GM12891 (cell line): Measurements from ENCODE around the gene RMDN2.

Experiments
- DNase-seq: peaks from one replicate; pipeline ENCODE4 v3.0.0; 2011; ENCODE audit warnings: low spot score; ENCODE audit not compliant: insufficient read length
- FAIRE-seq: peaks from 2 replicates; lab custom pipeline; 2011; peaks lifted over from hg19 to GRCh38; lab: Jason Lieb, UNC
- PAX5 ChIP-seq: IDR thresholded peaks from 2 replicates; pipeline ENCODE4 v1.6.1; 2011; ENCODE audit warnings: low read length, moderate library complexity, mild to moderate bottlenecking; ENCODE audit not compliant: insufficient read depth, severe bottlenecking
- POLR2A ChIP-seq: IDR thresholded peaks from 2 replicates; pipeline ENCODE4 v1.6.1; 2011; ENCODE audit warnings: low read depth, low read length, control low read depth
- POLR2AphosphoS5 ChIP-seq: IDR thresholded peaks from 2 replicates; pipeline ENCODE4 v1.6.1; 2011; ENCODE audit warnings: low read depth, low read length, control low read depth
- POU2F2 ChIP-seq: IDR thresholded peaks from 2 replicates; pipeline ENCODE4 v1.6.1; 2011; ENCODE audit warnings: low read depth, mild to moderate bottlenecking, control low read depth, low read length, moderate library complexity
- SPI1 ChIP-seq: IDR thresholded peaks from 2 replicates; pipeline ENCODE4 v1.6.1; 2011; ENCODE audit warnings: low read depth, low read length, control low read depth
- TAF1 ChIP-seq: IDR thresholded peaks from 2 replicates; pipeline ENCODE4 v1.6.1; 2011; ENCODE audit warnings: low read depth, low read length, control low read depth

RMDN2 gene

DNA sequence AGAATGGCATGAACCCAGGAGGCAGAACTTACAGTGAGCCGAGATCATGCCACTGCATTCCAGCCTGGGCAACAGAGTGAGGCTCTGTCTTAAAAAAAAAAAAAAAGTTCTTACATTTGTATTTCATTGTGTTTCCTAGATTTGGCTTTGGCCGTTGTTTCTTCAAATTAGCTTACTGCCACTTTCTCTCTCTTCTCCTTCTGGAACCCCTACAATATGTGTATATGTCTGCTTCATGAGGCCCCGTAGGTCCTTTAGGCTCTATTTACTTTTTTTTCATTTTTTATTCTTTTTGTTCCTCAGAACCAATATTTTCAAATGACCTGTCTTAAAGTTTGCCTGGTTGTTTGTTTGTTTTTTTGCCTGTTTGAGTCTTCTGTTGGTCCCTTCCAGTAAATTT lies 41.2 kb downstream of the RMDN2 start:
- TF ChIP-seq TAF1 (no peak), PAX5 (no peak), POLR2AphosphoS5 (no peak), POLR2A (no peak), POU2F2 (no peak), SPI1 (no peak)
- no peak for FAIRE-seq

GRCh38 chr2:37969731-37970130 lies 44.6 kb downstream of the RMDN2 start:
- TF ChIP-seq POLR2AphosphoS5 (no peak), POLR2A (no peak), TAF1 (no peak), POU2F2 (no peak), SPI1 (no peak), PAX5 (no peak)
- FAIRE-seq: no peak
- no peak for DNase-seq

More for the DNA sequence above, 41.2 kb downstream of the RMDN2 start:
- DNase-seq: no peak

- TF ChIP-seq SPI1 (no peak), POLR2A (no peak), POLR2AphosphoS5 (no peak), TAF1 (no peak), POU2F2 (no peak)
- FAIRE-seq: no peak
Measured at GRCh38 chr2:37971971-37972370, 46.9 kb downstream of the RMDN2 start.

GRCh38 chr2:37973615-37974353 lies 48.7 kb downstream of the RMDN2 start:
- TF ChIP-seq POU2F2 (no peak), PAX5 (no peak), TAF1 (no peak), SPI1 (no peak), POLR2A (no peak), POLR2AphosphoS5 (no peak)
- FAIRE-seq (no peak), DNase-seq (no peak)

More at GRCh38 chr2:37971971-37972370, 46.9 kb downstream of the RMDN2 start:
- DNase-seq: no peak

DNA sequence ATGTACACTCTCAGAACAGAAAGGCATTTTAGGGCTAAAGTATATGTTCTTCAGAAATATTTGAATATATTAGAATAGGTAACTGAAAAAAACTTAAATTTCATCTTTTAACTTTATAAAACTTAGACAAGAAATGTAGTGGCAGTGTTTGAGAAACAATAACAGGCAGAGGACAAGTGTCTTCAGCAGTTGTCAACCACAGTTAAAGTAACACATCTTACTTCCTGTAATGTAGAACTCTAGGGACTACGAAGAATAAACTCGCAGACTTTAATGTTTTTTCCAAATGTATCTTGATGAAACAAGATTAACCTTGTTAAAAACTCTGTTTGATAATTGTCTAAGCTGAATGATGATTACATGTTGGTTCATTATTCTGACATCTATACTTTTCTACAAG lies 50.7 kb downstream of the RMDN2 start:
- FAIRE-seq (no peak), DNase-seq (no peak)
- TF ChIP-seq POU2F2 (no peak), PAX5 (no peak), TAF1 (no peak), POLR2A (no peak), SPI1 (no peak), POLR2AphosphoS5 (no peak)

DNA sequence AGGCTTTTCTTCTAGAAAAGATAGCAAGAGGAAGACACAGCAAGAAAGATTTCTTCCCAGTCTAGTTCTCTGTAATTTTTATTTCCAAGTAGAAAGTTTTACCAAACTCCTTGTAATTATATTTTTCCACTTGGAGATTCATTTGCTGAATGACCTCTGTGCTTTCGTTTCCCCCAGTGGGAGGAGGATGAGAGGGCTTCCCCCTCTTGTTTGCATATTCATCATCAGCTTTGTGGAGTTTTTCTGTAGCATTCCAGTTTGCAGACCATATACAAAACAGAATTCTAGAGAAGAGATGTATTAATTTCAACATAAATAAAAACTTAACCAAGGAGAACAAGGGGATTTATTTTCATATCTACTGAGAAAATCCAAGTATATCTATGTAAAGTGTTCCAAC lies 51.3 kb downstream of the RMDN2 start:
- TF ChIP-seq PAX5 (no peak), POU2F2 (peak; percentile 66; the same call in 1 of the 2 replicates)
- FAIRE-seq (no peak), DNase-seq (no peak)

GRCh38 chr2:37982147-37982582 lies 57.1 kb downstream of the RMDN2 start:
- peak; percentile 47 for FAIRE-seq
- TF ChIP-seq POLR2A (no peak), TAF1 (no peak), SPI1 (peak; percentile 46), POLR2AphosphoS5 (no peak)
- no peak for DNase-seq

DNA sequence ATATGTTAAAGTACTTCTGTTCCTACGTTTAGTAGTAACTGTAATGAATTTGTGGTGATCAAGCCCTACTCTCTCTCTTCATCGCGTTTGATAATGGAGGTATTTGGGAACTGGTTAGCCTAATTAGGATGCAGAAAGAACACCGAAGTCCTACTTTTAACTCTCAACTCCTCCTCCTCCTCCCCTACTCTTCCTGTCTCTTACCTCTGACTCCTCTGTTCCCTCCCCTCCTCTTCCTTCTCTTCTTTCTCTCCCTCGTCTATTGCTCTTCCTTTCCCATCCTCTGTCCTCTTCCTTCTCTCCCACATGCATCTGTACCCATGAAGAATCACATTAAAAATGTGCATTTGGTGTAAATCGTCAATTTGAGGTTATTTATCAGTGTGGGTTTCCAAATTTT lies 57.8 kb downstream of the RMDN2 start:
- DNase-seq: no peak
- no peak for TF ChIP-seq SPI1
- no peak for TF ChIP-seq POLR2A
- TF ChIP-seq POU2F2: no peak
- no peak for TF ChIP-seq POLR2AphosphoS5
- no peak for TF ChIP-seq TAF1
- TF ChIP-seq PAX5: no peak
- no peak for FAIRE-seq

DNA sequence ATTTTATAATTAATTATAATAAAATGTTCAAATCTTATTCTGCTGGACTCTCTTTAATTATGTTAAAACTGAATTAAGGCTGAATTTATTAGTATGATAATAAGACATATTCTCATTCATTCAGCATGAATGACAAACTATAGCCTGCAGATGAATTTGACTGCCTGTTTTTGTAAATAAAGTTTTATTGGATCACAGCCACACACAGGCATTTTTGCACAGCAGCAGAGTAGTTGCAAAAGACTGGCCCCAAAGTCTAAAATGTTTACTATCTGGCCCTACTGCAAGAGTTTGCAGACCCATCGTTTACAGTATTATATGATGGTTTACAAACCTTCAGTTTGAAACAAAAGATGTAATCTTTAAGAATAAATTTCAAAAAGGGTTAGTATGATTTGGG lies 58.6 kb downstream of the RMDN2 start:
- DNase-seq (no peak), FAIRE-seq (no peak)
- TF ChIP-seq PAX5 (no peak), POLR2AphosphoS5 (no peak), POLR2A (no peak), TAF1 (no peak), SPI1 (no peak), POU2F2 (no peak)

DNA sequence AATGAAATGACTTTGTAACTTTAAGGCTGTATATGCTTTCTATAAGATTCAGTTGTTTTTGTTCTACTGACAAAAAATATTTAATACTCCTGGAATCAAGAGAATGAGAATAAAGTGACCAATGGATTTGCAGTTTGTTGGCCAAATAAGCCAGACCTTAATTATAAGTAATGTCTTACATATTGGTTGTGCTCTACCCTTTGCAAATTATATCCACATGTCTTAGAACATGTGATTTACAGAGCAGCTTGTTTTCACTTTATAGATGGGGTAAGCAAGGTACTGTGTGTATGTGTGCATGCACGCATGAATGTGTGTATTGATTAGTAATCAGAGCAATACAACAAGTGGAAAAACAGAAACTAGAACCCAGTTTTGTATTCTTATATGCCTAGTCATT lies 59.1 kb downstream of the RMDN2 start:
- FAIRE-seq (peak; percentile 35), DNase-seq (no peak)
- TF ChIP-seq TAF1 (no peak), POLR2AphosphoS5 (no peak), POLR2A (no peak), SPI1 (no peak), PAX5 (no peak), POU2F2 (no peak)
